ENCODE data around the gene DMRTB1. TPM values are rescaled to one million over a fixed set of nuclear protein-coding genes. Genes with fewer than 3 reads are reported as not detected.

Gene DMRTB1
- total and polyA plus RNA-seq, 2 of the 4 experiments (the other 2 are of a cell fraction): not detected

- H2AK5ac ChIP-seq (ENCODE audit: low read depth, low read length): no peak overlapping the region
- H3K27ac ChIP-seq (ENCODE audit: insufficient read depth, low read length): no peak overlapping the region
- no peak overlapping the region for H3K23ac ChIP-seq (ENCODE audit: low read depth, low read length)
- H2AK9ac ChIP-seq (replicated peaks; ENCODE audit: low read depth, low read length, poor library complexity): no peak overlapping the region
- TF ChIP-seq POLR2A (IDR thresholded peaks at IDR 0.05; ENCODE audit: low read depth, low read length) (no peak), NFE2L2 (IDR thresholded peaks at IDR 0.05; ENCODE audit: low read depth, low read length) (no peak), CTCF (conservative IDR thresholded peaks at IDR 0.05; ENCODE audit: low read depth, low read length) (no peak), RFX5 (IDR thresholded peaks at IDR 0.05; ENCODE audit: low read depth, low read length) (no peak), SMC3 (IDR thresholded peaks at IDR 0.05; ENCODE audit: low read depth, low read length) (no peak), RCOR1 (IDR thresholded peaks at IDR 0.05; ENCODE audit: insufficient replicate concordance, low read length) (no peak), MXI1 (IDR thresholded peaks at IDR 0.05; ENCODE audit: borderline replicate concordance, low read depth, low read length) (no peak), ELK1 (IDR thresholded peaks at IDR 0.05; ENCODE audit: borderline replicate concordance, low read depth, low read length) (no peak), MAZ (IDR thresholded peaks at IDR 0.05; ENCODE audit: borderline replicate concordance, low read depth, low read length) (no peak)
- no peak overlapping the region for H3K4me3 ChIP-seq (ENCODE audit: insufficient read depth, low read depth, low read length)
- H3K9ac ChIP-seq (ENCODE audit: low read depth, low read length): no peak overlapping the region
- no peak overlapping the region for H4K5ac ChIP-seq (ENCODE audit: low read depth, low read length)
- H2AFZ ChIP-seq (replicated peaks; ENCODE audit: low read length, poor library complexity): no peak overlapping the region
- no peak overlapping the region for H4K91ac ChIP-seq (ENCODE audit: insufficient read depth, low read depth, low read length)
- H3K9me3 ChIP-seq (ENCODE audit: control insufficient read depth, insufficient read depth, low read length): no peaks in the 10 kb centered on the region
- peaks cover 29% of the 10 kb centered on the region for H3K27me3 ChIP-seq (ENCODE audit: control insufficient read depth, insufficient read depth, low read length)
- H3K18ac ChIP-seq (ENCODE audit: low read depth, low read length): no peak overlapping the region
- no peak overlapping the region for H2BK15ac ChIP-seq (ENCODE audit: low read depth, low read length)
- no peak overlapping the region for H3K14ac ChIP-seq (replicated peaks; ENCODE audit: low read depth, low read length)
- peaks cover 4% of the 10 kb centered on the region; the same call in 1 of the 2 replicates for H3K4me1 ChIP-seq (ENCODE audit: control insufficient read depth, insufficient read depth, low read length)
- no peak overlapping the region for H3K4ac ChIP-seq (ENCODE audit: low read depth, low read length)
- no TSS peak for BruUV-seq (replicated peaks)
- no peaks in the 10 kb centered on the region for H3K36me3 ChIP-seq (ENCODE audit: control insufficient read depth, insufficient read depth, low read length)
- in situ Hi-C loops (cut with MboI; ENCODE audit: low sequenced_read_pairs): no loop called here
- no peak for ATAC-seq (ENCODE audit: low read depth)
- H2BK120ac ChIP-seq (ENCODE audit: low read depth, low read length): no peak overlapping the region
- intact Hi-C loops (cut with micrococcal nuclease): no loop called here
- no peaks in the 10 kb centered on the region for H4K20me1 ChIP-seq (ENCODE audit: insufficient read depth, low read length)
- WGBS, 2 experiments (ENCODE audit: extremely low coverage in 2 of 2, insufficient read length in 1 of 2): 85% methylated on average over 3 of the region's 20 CpGs; no CpG with 5 or more reads in 1 of the 2 experiments
- H2BK20ac ChIP-seq (ENCODE audit: low read depth, low read length): no peak overlapping the region
- CTCF ChIA-PET: no interaction called here
- no peak overlapping the region for H3K56ac ChIP-seq (ENCODE audit: extremely low read depth, insufficient read depth, low read length)
- POLR2A ChIA-PET (ENCODE audit: unreplicated experiment): no interaction called here
- no peak overlapping the region for H4K8ac ChIP-seq (ENCODE audit: low read depth in 2 of 2, low read length in 2 of 2)
- dilution Hi-C loops (cut with HindIII; ENCODE audit: low sequenced_read_pairs, unreplicated experiment): no loop called here
- no peak overlapping the region for H2BK5ac ChIP-seq (ENCODE audit: low read depth, low read length, poor library complexity, severe bottlenecking)
- DNase-seq: no peak
- no peaks in the 10 kb centered on the region for H3K9me1 ChIP-seq (ENCODE audit: insufficient read depth, low read length)
- no peaks in the 10 kb centered on the region for H3K79me1 ChIP-seq (ENCODE audit: low read depth in 1 of 2, low read length in 2 of 2)
- H3K4me2 ChIP-seq (ENCODE audit: low read depth, low read length): no peak overlapping the region
Measured at GRCh38 chr1:53499257-53500203, 40.3 kb downstream of the DMRTB1 start.
